Renal cortex interstitium (tissue), 15 donors: ENCODE measurements around the gene SMCO3. TPM values are rescaled to one million over a fixed set of nuclear protein-coding genes. Genes with fewer than 3 reads are reported as not detected.

Experiments used
- DNase-seq, 11 donors: peaks; one replicate each; pipeline ENCODE4 v3.0.0-alpha.2; 2013; ENCODE audit warnings: low read depth in 9 of 11, low spot score in 4 of 11; ENCODE audit errors: extremely low read depth in 1 of 11
- long read RNA-seq, 16 experiments: transcript quantifications; one replicate each; lab custom pipeline, GENCODE V29; 2026
- polyA plus RNA-seq, 3 donors: library from polyadenylated mRNA; unstranded; fragments of 120-200 nt; gene quantifications; one replicate each; pipeline ENCODE4 v1.2.1, GENCODE V29; 2013; ENCODE audit not compliant: insufficient read length in 3 of 3

Gene SMCO3
- 1 to 10 TPM; 2.2 to 2.7 (median 2.3) TPM for polyA plus RNA-seq
- long read RNA-seq, donor 1, partial matches to known transcripts, result 10 of 10 reads
- long read RNA-seq, donor 1, other reads (novel, unspliced or antisense), result 0 of 10 reads
- long read RNA-seq, donor 2, partial matches to known transcripts, result 0 of 3 reads
- long read RNA-seq, donor 2, other reads (novel, unspliced or antisense), result 0 of 3 reads
- long read RNA-seq, donor 3, partial matches to known transcripts, result 10 of 18 reads
- long read RNA-seq, donor 3, other reads (novel, unspliced or antisense), result 5 of 18 reads
- long read RNA-seq, donor 4, partial matches to known transcripts, result 0 of 3 reads
- long read RNA-seq, donor 4, other reads (novel, unspliced or antisense), result 0 of 3 reads
- long read RNA-seq, donor 5, result 0 reads
- long read RNA-seq, donor 6, result 0 reads
- long read RNA-seq, donor 7, partial matches to known transcripts, result 0 of 1 reads
- long read RNA-seq, donor 7, other reads (novel, unspliced or antisense), result 0 of 1 reads
- long read RNA-seq, donor 8, partial matches to known transcripts, result 0 of 2 reads
- long read RNA-seq, donor 8, other reads (novel, unspliced or antisense), result 0 of 2 reads
- long read RNA-seq, donor 9, partial matches to known transcripts, result 0 of 1 reads
- long read RNA-seq, donor 9, other reads (novel, unspliced or antisense), result 0 of 1 reads
- long read RNA-seq, donor 10, partial matches to known transcripts, result 12 of 20 reads
- long read RNA-seq, donor 10, other reads (novel, unspliced or antisense), result 8 of 20 reads
- long read RNA-seq, donor 11, partial matches to known transcripts, result 0 of 2 reads
- long read RNA-seq, donor 11, other reads (novel, unspliced or antisense), result 0 of 2 reads
- long read RNA-seq, donor 12, partial matches to known transcripts, result 0 of 1 reads
- long read RNA-seq, donor 12, other reads (novel, unspliced or antisense), result 0 of 1 reads
- long read RNA-seq, donor 13, result 0 reads
- long read RNA-seq, donor 14, partial matches to known transcripts, result 0 of 1 reads
- long read RNA-seq, donor 14, other reads (novel, unspliced or antisense), result 0 of 1 reads
- long read RNA-seq, donor 15, result 0 reads
- long read RNA-seq, donor 16, result 0 reads

- peak in 1 of 11 donors; percentile 13 for DNase-seq
Observed at GRCh38 chr12:14814014-14814413, at the start of gene SMCO3. Gene SMCO3, minus strand, starts transcription at chr12:14814182. Its CDS starts 7,502 bp downstream, at chr12:14806680.

- DNase-seq, result no peak
Observed at GRCh38 chr12:14860490-14860889, 46.5 kb upstream of the SMCO3 start.

GRCh38 chr12:14858513-14858912 lies 44.5 kb upstream of the SMCO3 start:
- DNase-seq, result no peak

GRCh38 chr12:14854586-14855183 lies 40.7 kb upstream of the SMCO3 start:
- DNase-seq, result peak in 4 of 11 donors; percentile 15 to 34 (median 29)

GRCh38 chr12:14853961-14854360 lies 40.0 kb upstream of the SMCO3 start:
- DNase-seq, result no peak

GRCh38 chr12:14852880-14853279 lies 38.9 kb upstream of the SMCO3 start:
- DNase-seq, result no peak

GRCh38 chr12:14850929-14851663 lies 37.1 kb upstream of the SMCO3 start:
- DNase-seq, result no peak

- no peak for DNase-seq
Observed at GRCh38 chr12:14849661-14850060, 35.7 kb upstream of the SMCO3 start.

GRCh38 chr12:14846876-14847580 lies 33.0 kb upstream of the SMCO3 start:
- no peak for DNase-seq

- no peak for DNase-seq
Observed at GRCh38 chr12:14846042-14846587, 32.1 kb upstream of the SMCO3 start.

- DNase-seq, result peak in 8 of 11 donors; percentile 51 to 70 (median 60)
Observed at GRCh38 chr12:14845350-14845750, 31.4 kb upstream of the SMCO3 start.

- no peak for DNase-seq
Observed at GRCh38 chr12:14844401-14844800, 30.4 kb upstream of the SMCO3 start.

GRCh38 chr12:14843425-14843887 lies 29.5 kb upstream of the SMCO3 start, which contains the start of gene ART4:
Gene ART4, minus strand, starts transcription at chr12:14843526. Its CDS starts 413 bp downstream, at chr12:14843113.
- no peak for DNase-seq

- DNase-seq, result no peak
Observed at GRCh38 chr12:14842315-14842714, 28.3 kb upstream of the SMCO3 start.

- DNase-seq, result peak in 3 of 11 donors; percentile 20 to 29 (median 23)
Observed at GRCh38 chr12:14841761-14842160, 27.8 kb upstream of the SMCO3 start.

- DNase-seq, result no peak
Observed at GRCh38 chr12:14840616-14841015, 26.6 kb upstream of the SMCO3 start.

GRCh38 chr12:14839262-14839661 lies 25.3 kb upstream of the SMCO3 start:
- DNase-seq, result no peak
